Neural progenitor cell (in vitro differentiated cells): Measurements from ENCODE around the gene NOM1.

Experiments used
- EZH2phosphoT487 ChIP-seq: fragments of 200-600 bp; sonication (generic); IDR thresholded peaks from 2 replicates; pipeline ENCODE4 v1.6.1; 2017; ENCODE audit warnings: antibody characterized with exemption
- TF ChIP-seq, protein P1 (sequence below): fragments of 200-600 bp; sonication (generic); IDR thresholded peaks from 2 replicates; pipeline ENCODE4 v1.5.1; 2017; ENCODE audit warnings: antibody characterized with exemption, mild to moderate bottlenecking

- TF ChIP-seq, protein P1, sequence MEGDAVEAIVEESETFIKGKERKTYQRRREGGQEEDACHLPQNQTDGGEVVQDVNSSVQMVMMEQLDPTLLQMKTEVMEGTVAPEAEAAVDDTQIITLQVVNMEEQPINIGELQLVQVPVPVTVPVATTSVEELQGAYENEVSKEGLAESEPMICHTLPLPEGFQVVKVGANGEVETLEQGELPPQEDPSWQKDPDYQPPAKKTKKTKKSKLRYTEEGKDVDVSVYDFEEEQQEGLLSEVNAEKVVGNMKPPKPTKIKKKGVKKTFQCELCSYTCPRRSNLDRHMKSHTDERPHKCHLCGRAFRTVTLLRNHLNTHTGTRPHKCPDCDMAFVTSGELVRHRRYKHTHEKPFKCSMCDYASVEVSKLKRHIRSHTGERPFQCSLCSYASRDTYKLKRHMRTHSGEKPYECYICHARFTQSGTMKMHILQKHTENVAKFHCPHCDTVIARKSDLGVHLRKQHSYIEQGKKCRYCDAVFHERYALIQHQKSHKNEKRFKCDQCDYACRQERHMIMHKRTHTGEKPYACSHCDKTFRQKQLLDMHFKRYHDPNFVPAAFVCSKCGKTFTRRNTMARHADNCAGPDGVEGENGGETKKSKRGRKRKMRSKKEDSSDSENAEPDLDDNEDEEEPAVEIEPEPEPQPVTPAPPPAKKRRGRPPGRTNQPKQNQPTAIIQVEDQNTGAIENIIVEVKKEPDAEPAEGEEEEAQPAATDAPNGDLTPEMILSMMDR: no peak
- no peak for TF ChIP-seq EZH2phosphoT487
Measured at GRCh38 chr7:156903232-156903909, 46.1 kb upstream of the NOM1 start.
